ENCODE data around the gene QRFP. TPM values are rescaled to one million over a fixed set of nuclear protein-coding genes. Genes with fewer than 3 reads are reported as not detected.

QRFP gene
- polyA plus RNA-seq, 1 donor from 2014 or later: not detected

DNA sequence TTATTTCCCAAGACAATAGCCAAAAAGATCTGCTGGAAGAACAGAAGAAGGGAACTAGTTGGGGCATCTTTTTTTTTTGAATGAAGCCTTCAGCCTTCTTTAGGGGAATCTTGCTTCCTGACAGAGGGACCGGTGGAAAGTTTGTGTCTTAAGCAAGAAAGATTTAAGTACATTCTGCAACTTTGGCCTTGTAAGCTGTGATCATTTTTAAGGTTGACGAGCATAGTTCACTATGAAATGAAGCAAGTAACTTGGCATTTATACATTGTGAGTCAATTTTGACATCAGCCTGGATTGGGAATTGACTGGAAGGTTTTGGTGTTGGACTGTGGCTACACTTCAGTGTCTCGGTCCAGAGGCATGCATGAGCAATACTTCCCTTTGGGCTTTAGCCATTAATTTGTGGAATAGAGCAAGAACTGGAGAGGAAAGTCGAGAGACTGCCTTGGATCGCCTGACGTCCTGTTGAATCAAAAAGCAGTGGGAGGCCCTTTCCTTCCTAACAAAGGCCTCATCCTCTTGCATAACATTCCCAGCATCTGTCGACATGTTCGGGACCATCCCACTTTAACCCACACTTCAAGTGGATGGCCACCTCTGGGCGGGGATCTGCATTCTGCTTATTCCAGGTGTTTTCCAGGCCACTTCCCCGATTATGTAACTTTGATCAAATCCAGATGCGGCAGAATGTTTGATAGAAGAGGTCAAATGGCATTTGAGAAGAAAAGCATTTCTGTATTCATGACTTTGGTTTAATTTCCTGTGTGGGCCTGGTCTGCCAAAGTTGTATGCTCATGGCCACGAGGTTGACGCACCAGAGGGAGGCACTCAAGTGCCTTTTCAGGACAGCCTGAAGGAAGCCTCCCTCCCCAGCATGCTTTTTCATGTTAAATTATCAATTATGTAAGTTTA, 49.0 kb downstream of the QRFP start:
- TF ChIP-seq TAF1 (IDR thresholded peaks at IDR 0.05; ENCODE audit: low read depth) (no peak), MXI1 (conservative IDR thresholded peaks at IDR 0.05; ENCODE audit: poor library complexity, severe bottlenecking) (no peak), EZH2 (IDR thresholded peaks at IDR 0.05; ENCODE audit: borderline replicate concordance, insufficient read depth, low read length, poor library complexity, severe bottlenecking) (no peak), EP300 (conservative IDR thresholded peaks at IDR 0.05; ENCODE audit: poor library complexity, severe bottlenecking) (no peak), RAD21 (conservative IDR thresholded peaks at IDR 0.05) (no peak), POLR2AphosphoS5 (IDR thresholded peaks at IDR 0.05) (no peak), SMC3 (conservative IDR thresholded peaks at IDR 0.05; ENCODE audit: poor library complexity) (no peak)
- TF ChIP-seq, protein P1, sequence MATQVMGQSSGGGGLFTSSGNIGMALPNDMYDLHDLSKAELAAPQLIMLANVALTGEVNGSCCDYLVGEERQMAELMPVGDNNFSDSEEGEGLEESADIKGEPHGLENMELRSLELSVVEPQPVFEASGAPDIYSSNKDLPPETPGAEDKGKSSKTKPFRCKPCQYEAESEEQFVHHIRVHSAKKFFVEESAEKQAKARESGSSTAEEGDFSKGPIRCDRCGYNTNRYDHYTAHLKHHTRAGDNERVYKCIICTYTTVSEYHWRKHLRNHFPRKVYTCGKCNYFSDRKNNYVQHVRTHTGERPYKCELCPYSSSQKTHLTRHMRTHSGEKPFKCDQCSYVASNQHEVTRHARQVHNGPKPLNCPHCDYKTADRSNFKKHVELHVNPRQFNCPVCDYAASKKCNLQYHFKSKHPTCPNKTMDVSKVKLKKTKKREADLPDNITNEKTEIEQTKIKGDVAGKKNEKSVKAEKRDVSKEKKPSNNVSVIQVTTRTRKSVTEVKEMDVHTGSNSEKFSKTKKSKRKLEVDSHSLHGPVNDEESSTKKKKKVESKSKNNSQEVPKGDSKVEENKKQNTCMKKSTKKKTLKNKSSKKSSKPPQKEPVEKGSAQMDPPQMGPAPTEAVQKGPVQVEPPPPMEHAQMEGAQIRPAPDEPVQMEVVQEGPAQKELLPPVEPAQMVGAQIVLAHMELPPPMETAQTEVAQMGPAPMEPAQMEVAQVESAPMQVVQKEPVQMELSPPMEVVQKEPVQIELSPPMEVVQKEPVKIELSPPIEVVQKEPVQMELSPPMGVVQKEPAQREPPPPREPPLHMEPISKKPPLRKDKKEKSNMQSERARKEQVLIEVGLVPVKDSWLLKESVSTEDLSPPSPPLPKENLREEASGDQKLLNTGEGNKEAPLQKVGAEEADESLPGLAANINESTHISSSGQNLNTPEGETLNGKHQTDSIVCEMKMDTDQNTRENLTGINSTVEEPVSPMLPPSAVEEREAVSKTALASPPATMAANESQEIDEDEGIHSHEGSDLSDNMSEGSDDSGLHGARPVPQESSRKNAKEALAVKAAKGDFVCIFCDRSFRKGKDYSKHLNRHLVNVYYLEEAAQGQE (IDR thresholded peaks at IDR 0.05; ENCODE audit: borderline replicate concordance): no peak
- TF ChIP-seq, protein P2, sequence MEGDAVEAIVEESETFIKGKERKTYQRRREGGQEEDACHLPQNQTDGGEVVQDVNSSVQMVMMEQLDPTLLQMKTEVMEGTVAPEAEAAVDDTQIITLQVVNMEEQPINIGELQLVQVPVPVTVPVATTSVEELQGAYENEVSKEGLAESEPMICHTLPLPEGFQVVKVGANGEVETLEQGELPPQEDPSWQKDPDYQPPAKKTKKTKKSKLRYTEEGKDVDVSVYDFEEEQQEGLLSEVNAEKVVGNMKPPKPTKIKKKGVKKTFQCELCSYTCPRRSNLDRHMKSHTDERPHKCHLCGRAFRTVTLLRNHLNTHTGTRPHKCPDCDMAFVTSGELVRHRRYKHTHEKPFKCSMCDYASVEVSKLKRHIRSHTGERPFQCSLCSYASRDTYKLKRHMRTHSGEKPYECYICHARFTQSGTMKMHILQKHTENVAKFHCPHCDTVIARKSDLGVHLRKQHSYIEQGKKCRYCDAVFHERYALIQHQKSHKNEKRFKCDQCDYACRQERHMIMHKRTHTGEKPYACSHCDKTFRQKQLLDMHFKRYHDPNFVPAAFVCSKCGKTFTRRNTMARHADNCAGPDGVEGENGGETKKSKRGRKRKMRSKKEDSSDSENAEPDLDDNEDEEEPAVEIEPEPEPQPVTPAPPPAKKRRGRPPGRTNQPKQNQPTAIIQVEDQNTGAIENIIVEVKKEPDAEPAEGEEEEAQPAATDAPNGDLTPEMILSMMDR (IDR thresholded peaks at IDR 0.05; ENCODE audit: poor library complexity, severe bottlenecking): no peak
- H2AFZ ChIP-seq (ENCODE audit: low read depth, low read length): no peak overlapping the region
- no peak overlapping the region for H3K27ac ChIP-seq (ENCODE audit: low read length)
- no peaks in the 10 kb centered on the region for H3K9me2 ChIP-seq (ENCODE audit: insufficient read depth, low read length)
- no peaks in the 10 kb centered on the region for H3F3A ChIP-seq (ENCODE audit: insufficient read depth, low read length, poor library complexity, severe bottlenecking)
- H3K4me3 ChIP-seq (ENCODE audit: low read length): no peak overlapping the region
- no peaks in the 10 kb centered on the region for H3K36me3 ChIP-seq (ENCODE audit: insufficient read depth, low read length)
- H3K4me2 ChIP-seq (ENCODE audit: low read length): no peak overlapping the region
- peaks cover 2% of the 10 kb centered on the region for H4K20me1 ChIP-seq (ENCODE audit: insufficient read depth)
- H3K27me3 ChIP-seq (ENCODE audit: insufficient read depth, low read depth, low read length): no peaks in the 10 kb centered on the region
- no peak overlapping the region for H3K9ac ChIP-seq (ENCODE audit: low read length)
- no peaks in the 10 kb centered on the region for H3K9me3 ChIP-seq (ENCODE audit: low read length)
- peaks cover 92% of the 10 kb centered on the region for H3K79me2 ChIP-seq (replicated peaks; ENCODE audit: insufficient read depth, low read length)

DNA sequence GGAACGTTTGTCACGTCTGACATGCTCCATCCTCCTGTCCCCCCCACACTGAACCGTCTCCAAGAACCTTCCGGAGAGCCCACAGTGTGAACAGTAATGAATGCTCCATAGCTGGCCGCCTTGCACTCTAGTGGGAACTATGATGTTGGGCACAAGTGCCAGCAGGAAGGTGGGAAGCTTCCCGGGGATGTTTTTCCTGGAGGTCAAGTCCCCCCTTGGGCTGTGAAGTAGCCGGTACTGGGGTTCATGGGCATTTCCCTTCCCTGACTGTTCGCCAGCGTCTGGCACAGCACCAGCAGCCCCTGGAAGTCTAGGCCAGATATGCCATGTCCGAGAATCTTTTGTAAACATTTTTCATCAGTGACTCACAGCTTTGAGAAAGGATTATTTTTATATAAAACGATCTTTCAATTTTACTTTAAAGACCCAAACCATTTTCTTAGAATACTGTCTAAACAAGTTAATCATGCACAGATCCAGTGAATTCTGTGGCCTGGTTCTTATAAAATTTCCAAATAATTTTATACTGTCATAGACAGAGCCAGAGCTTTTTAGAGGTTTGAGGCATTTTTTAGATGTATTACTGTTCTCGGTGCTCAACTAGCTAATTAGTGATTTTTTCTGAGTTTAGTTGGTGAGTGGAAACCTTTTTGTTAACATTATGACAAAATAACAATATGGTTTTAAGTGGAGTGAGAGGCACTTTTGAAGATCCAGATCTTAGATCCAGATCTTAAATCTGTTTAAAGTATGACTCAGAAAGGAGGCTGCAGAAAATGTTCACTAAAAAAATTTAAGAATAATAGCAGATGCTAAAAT, 49.9 kb downstream of the QRFP start:
- H3K36me3 ChIP-seq (ENCODE audit: insufficient read depth, low read length): no peaks in the 10 kb centered on the region
- no peaks in the 10 kb centered on the region for H3K9me2 ChIP-seq (ENCODE audit: insufficient read depth, low read length)
- no peak for TF ChIP-seq TAF1 (IDR thresholded peaks at IDR 0.05; ENCODE audit: low read depth)
- TF ChIP-seq, protein P1 (IDR thresholded peaks at IDR 0.05; ENCODE audit: borderline replicate concordance): no peak
- TF ChIP-seq SMC3 (conservative IDR thresholded peaks at IDR 0.05; ENCODE audit: poor library complexity): no peak
- no peak for TF ChIP-seq EZH2 (IDR thresholded peaks at IDR 0.05; ENCODE audit: borderline replicate concordance, insufficient read depth, low read length, poor library complexity, severe bottlenecking)
- TF ChIP-seq RAD21 (conservative IDR thresholded peaks at IDR 0.05): no peak
- TF ChIP-seq EP300 (conservative IDR thresholded peaks at IDR 0.05; ENCODE audit: poor library complexity, severe bottlenecking): no peak
- TF ChIP-seq, protein P2 (IDR thresholded peaks at IDR 0.05; ENCODE audit: poor library complexity, severe bottlenecking): no peak
- no peak for TF ChIP-seq POLR2AphosphoS5 (IDR thresholded peaks at IDR 0.05)
- TF ChIP-seq MXI1 (conservative IDR thresholded peaks at IDR 0.05; ENCODE audit: poor library complexity, severe bottlenecking): no peak
- no peaks in the 10 kb centered on the region for H3K27me3 ChIP-seq (ENCODE audit: insufficient read depth, low read depth, low read length)
- H2AFZ ChIP-seq (ENCODE audit: low read depth, low read length): no peak overlapping the region
- no peaks in the 10 kb centered on the region for H3F3A ChIP-seq (ENCODE audit: insufficient read depth, low read length, poor library complexity, severe bottlenecking)
- H3K27ac ChIP-seq (ENCODE audit: low read length): no peak overlapping the region
- H3K79me2 ChIP-seq (replicated peaks; ENCODE audit: insufficient read depth, low read length): peaks cover 88% of the 10 kb centered on the region
- no peak overlapping the region for H3K9ac ChIP-seq (ENCODE audit: low read length)
- no peak overlapping the region for H3K4me2 ChIP-seq (ENCODE audit: low read length)
- no peaks in the 10 kb centered on the region for H3K9me3 ChIP-seq (ENCODE audit: low read length)
- no peaks in the 10 kb centered on the region for H4K20me1 ChIP-seq (ENCODE audit: insufficient read depth)
- no peak overlapping the region for H3K4me3 ChIP-seq (ENCODE audit: low read length)

All from neural cell (in vitro differentiated cells).